ENCODE results near the gene SLC24A3.

GRCh38 chr20:19771031-19771430, 558.6 kb downstream of the SLC24A3 start:
- TF ChIP-seq ZBTB40 (IDR thresholded peaks at IDR 0.05) (no peak), ZBTB40 (CRISPR knock-in tag; IDR thresholded peaks at IDR 0.05) (no peak), NR2C2 (CRISPR knock-in tag; IDR thresholded peaks at IDR 0.05; ENCODE audit: borderline replicate concordance) (no peak), JUN (CRISPR knock-in tag; IDR thresholded peaks at IDR 0.05) (no peak)
